Activated naive CD4-positive, alpha-beta T cell treated with anti-CD3 and anti-CD28 coated beads, Interleukin-2, amount 50 U/mL, for 72 hours (primary cell): ENCODE results near the gene FBXO33. TPM values are rescaled to one million over a fixed set of nuclear protein-coding genes. Genes with fewer than 3 reads are reported as not detected.
"Not testable (repeated sequence)": the region's sequence is repeated elsewhere in the genome, so short reads cannot be mapped to it uniquely, and the experiment has no call there.

Experiments used
- ATAC-seq, 2 donors: fragments of 150-1000 bp; cut with Tn5 transposase; 2 replicates each; pipeline ENCODE4 v1.10.0; 2021; ENCODE audit warnings: mild to moderate bottlenecking in 2 of 2, moderate library complexity in 2 of 2
- DNase-seq, 2 donors: peaks; one replicate each; pipeline ENCODE4 v3.0.0; 2021 to 2022; ENCODE audit warnings: low spot score in 2 of 2
- H3K27ac Mint-ChIP-seq, 2 donors: one replicate each; pipeline ENCODE4 v1.8.0; 2022; ENCODE audit warnings: mild to moderate bottlenecking in 2 of 2, mixed read lengths in 2 of 2
- H3K36me3 Mint-ChIP-seq, 2 donors: one replicate each; pipeline ENCODE4 v1.8.0; 2022; ENCODE audit warnings: mixed read lengths in 2 of 2
- H3K9me3 Mint-ChIP-seq, 2 donors: one replicate each; pipeline ENCODE4 v1.8.0; 2022; ENCODE audit warnings: mixed read lengths in 2 of 2
- total RNA-seq, 2 donors: library from RNA; stranded (reverse); gene quantifications; one replicate each; pipeline ENCODE4 v1.2.3, GENCODE V29; 2022

Gene FBXO33
- total RNA-seq, 2 donors from 2014 or later: 15.6 to 25.9 TPM

DNA sequence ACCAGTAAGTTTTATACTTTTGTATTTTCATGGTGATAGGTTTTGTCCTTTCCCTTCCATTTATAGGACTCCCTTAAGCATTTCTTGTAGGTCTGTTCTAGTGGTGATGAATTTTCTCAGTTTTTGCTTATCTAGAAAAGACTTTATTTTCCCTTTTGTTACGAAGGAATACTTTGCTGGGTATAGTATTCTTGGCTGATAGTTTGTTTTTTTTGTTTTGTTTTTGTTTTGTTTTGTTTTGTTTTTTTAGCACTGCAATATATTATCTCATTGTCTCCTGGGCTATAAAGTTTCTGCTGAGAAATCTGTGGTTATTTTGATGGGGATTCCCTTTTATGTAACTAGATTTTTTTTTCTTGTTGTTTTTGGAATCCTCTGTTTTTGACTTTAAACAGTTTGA lies 67.7 kb downstream of the FBXO33 start:
- DNase-seq: no peak
- no peak for ATAC-seq
- Mint-ChIP-seq H3K36me3 (peaks cover 50 to 57% of the 10 kb centered on the region in 2 donors), H3K27ac (no peak overlapping the region), H3K9me3 (peaks cover 15 to 22% of the 10 kb centered on the region in 2 donors)

DNA sequence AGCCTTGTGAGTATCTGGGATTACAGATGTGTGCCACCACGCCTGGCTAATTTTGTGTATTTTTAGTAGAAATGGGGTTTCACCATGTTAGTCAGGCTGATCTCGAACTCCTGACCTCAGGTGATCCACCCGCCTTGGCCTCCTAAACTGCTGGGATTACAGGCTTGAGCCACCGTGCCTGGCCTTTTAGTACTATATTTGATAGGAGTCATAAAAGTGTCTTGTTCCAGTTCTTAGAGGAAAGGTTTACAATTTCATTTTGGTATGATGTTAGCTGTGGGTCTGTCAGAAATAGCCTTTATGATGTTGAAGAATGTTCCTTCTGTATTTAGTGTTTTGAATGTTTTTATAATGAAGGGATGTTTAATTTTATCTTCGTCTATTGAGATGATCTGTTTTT lies 70.7 kb downstream of the FBXO33 start:
- ATAC-seq, DNase-seq, H3K27ac Mint-ChIP-seq: not testable (repeated sequence)
- Mint-ChIP-seq H3K36me3 (peaks cover 68 to 78% of the 10 kb centered on the region in 2 donors), H3K9me3 (peaks cover 15 to 23% of the 10 kb centered on the region in 2 donors)

DNA sequence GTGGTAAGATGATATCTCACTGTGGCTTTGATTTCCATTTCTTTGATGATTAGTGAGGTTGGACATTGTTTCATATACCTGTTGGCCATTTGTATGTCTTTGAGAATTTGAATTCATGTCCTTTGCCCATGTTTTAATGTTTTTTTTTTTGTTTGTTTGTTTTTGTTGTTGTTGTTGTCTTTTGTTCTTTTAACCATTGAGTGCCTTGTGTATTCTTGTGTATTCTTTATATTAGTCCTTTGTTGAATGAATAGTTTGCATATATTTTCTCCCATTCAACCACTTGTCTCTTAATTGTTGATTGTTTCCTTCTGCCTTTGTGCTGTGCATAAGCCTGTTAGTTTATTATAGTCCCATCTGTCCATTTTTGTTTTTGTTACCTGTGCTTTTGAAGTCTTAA lies 71.9 kb downstream of the FBXO33 start:
- no peak overlapping the region for H3K27ac Mint-ChIP-seq
- DNase-seq (no peak), ATAC-seq (no peak)
- peaks cover 67 to 76% of the 10 kb centered on the region in 2 donors for H3K36me3 Mint-ChIP-seq
- peaks cover 12 to 20% of the 10 kb centered on the region in 2 donors for H3K9me3 Mint-ChIP-seq

DNA sequence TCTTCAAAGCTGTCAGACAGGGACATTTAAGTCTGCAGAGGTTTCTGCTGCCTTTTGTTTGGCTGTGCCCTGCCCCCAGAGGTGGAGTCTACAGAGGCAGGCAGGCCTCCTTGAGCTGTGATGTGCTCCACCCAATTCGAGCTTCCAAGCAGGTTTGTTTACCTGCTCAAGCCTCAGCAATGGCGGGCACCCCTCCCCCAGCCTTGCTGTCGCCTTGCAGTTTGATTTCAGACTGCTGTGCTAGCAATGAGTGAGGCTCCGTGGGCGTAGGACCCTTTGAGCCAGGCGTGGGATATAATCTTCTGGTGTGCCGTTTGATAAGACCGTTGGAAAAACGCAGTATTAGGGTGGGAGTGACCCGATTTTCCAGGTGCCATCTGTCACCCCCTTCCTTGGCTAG lies 73.2 kb downstream of the FBXO33 start:
- ATAC-seq, DNase-seq, H3K27ac Mint-ChIP-seq: not testable (repeated sequence)
- H3K36me3 Mint-ChIP-seq: peaks cover 62 to 70% of the 10 kb centered on the region in 2 donors
- peaks cover 11 to 19% of the 10 kb centered on the region in 2 donors for H3K9me3 Mint-ChIP-seq

DNA sequence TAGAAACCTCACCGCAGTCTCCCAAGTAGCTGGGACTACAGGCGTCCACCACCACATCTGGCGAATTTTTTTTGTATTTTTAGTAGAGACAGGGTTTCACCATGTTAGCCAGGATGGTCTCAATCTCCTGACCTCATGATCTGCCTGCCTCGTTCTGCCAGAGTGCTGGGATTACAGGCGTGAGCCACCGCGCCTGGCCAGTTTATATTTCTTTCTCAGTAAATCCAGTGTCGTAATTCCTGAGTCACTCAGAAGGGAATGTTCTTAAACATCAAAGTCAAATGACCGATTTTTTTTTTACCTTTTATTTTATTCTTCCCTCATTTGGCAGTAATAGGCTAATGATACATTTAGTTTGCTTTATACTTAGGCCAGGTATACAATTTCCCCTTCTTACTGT lies 80.5 kb downstream of the FBXO33 start:
- no peak overlapping the region for H3K27ac Mint-ChIP-seq
- peaks cover 11 to 17% of the 10 kb centered on the region in 2 donors for H3K9me3 Mint-ChIP-seq
- ATAC-seq: no peak
- H3K36me3 Mint-ChIP-seq: peaks cover 25 to 46% of the 10 kb centered on the region in 2 donors
- no peak for DNase-seq

DNA sequence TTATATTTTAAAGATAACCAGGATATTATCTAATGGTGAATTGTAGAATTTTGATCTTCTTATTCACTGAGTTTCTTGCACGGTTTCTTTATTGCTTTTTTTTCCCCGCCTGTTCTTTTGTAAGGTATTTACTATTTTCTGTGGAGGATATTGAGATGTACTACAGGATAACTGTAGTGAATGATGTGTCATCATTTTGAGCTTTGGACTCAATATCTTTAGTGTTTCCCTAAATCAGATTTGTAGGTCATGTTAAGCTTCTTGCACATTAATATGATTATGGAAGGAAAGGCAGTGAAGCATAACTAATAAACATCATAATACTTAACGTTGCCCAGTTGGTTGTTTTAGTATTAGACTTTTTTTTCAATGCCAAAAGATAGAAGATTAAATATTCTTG lies 81.4 kb downstream of the FBXO33 start:
- no peak for ATAC-seq
- H3K27ac Mint-ChIP-seq: no peak overlapping the region

More for the DNA sequence above, 81.4 kb downstream of the FBXO33 start:
- H3K9me3 Mint-ChIP-seq: peaks cover 11% of the 10 kb centered on the region in 2 donors
- peaks cover 19 to 39% of the 10 kb centered on the region in 2 donors for H3K36me3 Mint-ChIP-seq
- no peak for DNase-seq

Other genes with a start within 250 kb of the FBXO33 start
- gene MIA2, start 198.5 kb downstream of the FBXO33 start, total RNA-seq: 10 to 100 TPM; 17.6 to 19.0 TPM